RWPE2 (cell line): ENCODE measurements around the gene VENTX.

ENCODE experiments used
- ATAC-seq: fragments of 200-7000 bp; cut with Tn5 transposase; 3 replicates; pipeline ENCODE4 v1.9.1; 2021; ENCODE audit warnings: low read depth
- DNase-seq: peaks from one replicate; pipeline ENCODE4 v3.0.0-alpha.2; 2020; ENCODE audit warnings: low spot score
- H3K27ac ChIP-seq: fragments of 450-650 bp; 2 replicates; pipeline ENCODE4 v1.5.1; 2017; ENCODE audit warnings: mild to moderate bottlenecking; ENCODE audit not compliant: poor library complexity, severe bottlenecking
- H3K27me3 ChIP-seq: fragments of 250-450 bp; sonication (Bioruptor Pico); 2 replicates; pipeline ENCODE4 v1.5.1; 2021; ENCODE audit warnings: mild to moderate bottlenecking, moderate library complexity; ENCODE audit not compliant: insufficient read depth, poor library complexity, severe bottlenecking
- H3K36me3 ChIP-seq: fragments of 250-450 bp; sonication (Bioruptor Pico); 2 replicates; pipeline ENCODE4 v1.5.1; 2020; ENCODE audit warnings: low read depth, mild to moderate bottlenecking, moderate library complexity
- H3K4me1 ChIP-seq: fragments of 250-450 bp; sonication (Bioruptor Pico); 2 replicates; pipeline ENCODE4 v1.5.1; 2021; ENCODE audit warnings: mild to moderate bottlenecking, moderate library complexity; ENCODE audit not compliant: insufficient read depth, poor library complexity, severe bottlenecking
- H3K4me3 ChIP-seq: fragments of 250-450 bp; sonication (Bioruptor Pico); 2 replicates; pipeline ENCODE4 v1.5.1; 2021; ENCODE audit warnings: mild to moderate bottlenecking, moderate library complexity; ENCODE audit not compliant: severe bottlenecking
- H3K9me3 ChIP-seq: fragments of 250-450 bp; sonication (Bioruptor Pico); 2 replicates; pipeline ENCODE4 v1.5.1; 2021; ENCODE audit warnings: mild to moderate bottlenecking, moderate library complexity; ENCODE audit not compliant: severe bottlenecking
- CTCF ChIP-seq: fragments of 450-650 bp; IDR thresholded peaks from one replicate; pipeline ENCODE4 v1.5.1; 2017; ENCODE audit warnings: mild to moderate bottlenecking, moderate library complexity; ENCODE audit not compliant: poor library complexity, severe bottlenecking

Gene VENTX

DNA sequence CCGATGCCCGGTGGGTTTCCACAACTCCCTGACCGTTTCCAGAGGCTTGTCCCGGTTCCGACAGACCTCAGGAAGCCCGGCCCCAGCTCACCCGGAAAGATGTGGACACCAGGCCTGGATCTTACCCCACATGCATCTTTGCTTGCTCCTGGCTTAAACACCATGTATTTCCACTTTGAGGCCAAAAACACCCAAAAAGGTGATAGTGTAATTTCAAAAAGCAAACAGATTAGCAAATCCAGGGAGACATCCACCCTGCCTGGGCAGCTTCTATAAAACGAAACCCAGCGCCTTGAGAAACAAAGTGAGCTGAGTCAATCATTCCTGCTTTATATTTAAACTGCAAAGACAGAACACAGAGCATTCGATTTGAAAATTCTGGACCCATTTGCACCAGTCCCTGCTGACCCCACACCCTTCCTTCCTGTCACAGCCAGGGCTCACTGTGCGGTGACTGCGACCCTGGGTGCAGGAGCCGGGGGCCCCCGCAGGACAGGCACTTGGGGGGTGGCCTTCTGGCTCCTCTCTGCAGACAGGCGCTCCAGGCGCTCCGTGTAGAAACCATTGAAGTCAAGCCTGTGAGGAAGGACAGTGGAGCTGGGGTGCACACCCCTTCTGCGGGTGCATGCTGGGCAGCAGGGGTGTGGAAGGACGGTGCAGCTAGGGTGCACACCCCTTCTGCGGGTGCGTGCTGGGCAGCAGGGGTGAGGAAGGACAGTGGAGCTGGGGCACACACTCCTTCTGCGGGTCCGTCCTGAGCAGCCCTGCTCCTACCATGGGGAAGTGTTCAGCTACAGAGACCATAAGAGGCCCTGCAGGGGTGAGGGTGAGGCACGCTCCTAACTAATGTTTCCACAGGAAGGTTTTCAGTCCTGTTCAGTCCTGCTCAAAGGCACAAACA, 41.9 kb downstream of the VENTX start:
- H3K4me3 ChIP-seq, result no peak overlapping the region
- H3K27me3 ChIP-seq, result no peaks in the 10 kb centered on the region
- H3K36me3 ChIP-seq, result peaks cover 38% of the 10 kb centered on the region
- ATAC-seq (no peak), DNase-seq (no peak)
- TF ChIP-seq CTCF, result no peak
- H3K4me1 ChIP-seq, result peaks cover 42% of the 10 kb centered on the region
- no peaks in the 10 kb centered on the region for H3K9me3 ChIP-seq
- H3K27ac ChIP-seq, result peak overlapping the region; percentile 90

DNA sequence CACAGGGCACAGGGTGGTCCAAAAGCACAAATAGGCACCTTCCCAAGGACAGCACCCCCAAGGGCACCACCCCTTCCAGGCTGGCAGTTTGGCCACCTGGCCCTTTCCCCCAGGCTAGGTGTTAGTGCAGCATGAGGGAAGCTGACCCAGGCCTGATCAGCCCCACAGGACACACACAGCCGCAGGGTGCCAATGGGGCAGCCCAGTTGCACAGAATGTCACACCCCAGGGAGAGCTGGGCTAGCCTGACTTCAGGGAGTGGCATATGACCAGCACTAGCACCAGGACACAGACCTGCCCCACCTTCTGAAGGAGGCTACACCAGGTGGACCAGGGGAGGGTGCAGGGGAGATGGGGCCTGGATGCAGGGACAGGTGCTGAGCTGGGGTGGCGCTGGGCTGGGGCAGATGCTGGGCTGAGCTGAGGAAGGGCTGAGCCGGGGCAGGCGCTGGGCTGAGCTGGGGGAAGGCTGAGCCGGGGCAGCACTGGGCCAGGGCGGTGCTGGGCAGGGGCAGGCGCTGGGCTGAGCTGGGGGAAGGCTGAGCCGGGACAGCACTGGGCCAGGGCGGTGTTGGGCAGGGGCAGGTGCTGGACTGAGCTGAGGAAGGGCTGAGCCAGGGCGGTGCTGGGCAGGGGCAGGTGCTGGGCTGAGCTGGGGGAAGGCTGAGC, 42.9 kb downstream of the VENTX start:
- H3K9me3 ChIP-seq, result no peaks in the 10 kb centered on the region
- peaks cover 47% of the 10 kb centered on the region for H3K36me3 ChIP-seq
- ATAC-seq (no peak), DNase-seq (no peak)
- peaks cover 32% of the 10 kb centered on the region for H3K4me1 ChIP-seq
- H3K27me3 ChIP-seq, result no peaks in the 10 kb centered on the region
- TF ChIP-seq CTCF, result no peak
- no peak overlapping the region for H3K4me3 ChIP-seq
- peak overlapping the region; percentile 90 for H3K27ac ChIP-seq

DNA sequence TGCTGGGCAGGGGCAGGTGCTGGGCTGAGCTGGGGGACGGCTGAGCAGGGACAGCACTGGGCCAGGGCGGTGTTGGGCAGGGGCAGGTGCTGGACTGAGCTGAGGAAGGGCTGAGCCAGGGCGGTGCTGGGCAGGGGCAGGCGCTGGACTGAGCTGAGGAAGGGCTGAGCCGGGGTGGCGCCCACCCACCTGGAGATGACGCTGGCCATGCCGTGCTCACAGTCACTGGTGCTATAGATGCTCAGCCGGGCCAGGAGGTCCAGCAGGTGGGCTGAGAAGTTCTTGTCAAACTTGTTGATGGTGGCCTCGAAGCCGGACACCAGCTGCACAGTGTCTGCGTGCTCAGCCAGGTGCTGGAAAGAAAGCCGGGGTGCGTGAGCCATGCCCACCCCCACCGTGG, 43.4 kb downstream of the VENTX start:
- Histone ChIP-seq H3K27ac (no peak overlapping the region), H3K9me3 (no peaks in the 10 kb centered on the region), H3K27me3 (no peaks in the 10 kb centered on the region), H3K4me3 (no peak overlapping the region), H3K4me1 (peaks cover 29% of the 10 kb centered on the region), H3K36me3 (peaks cover 53% of the 10 kb centered on the region)
- DNase-seq, result no peak
- TF ChIP-seq CTCF, result no peak
- ATAC-seq, result no peak

GRCh38 chr10:133281628-133282372, 44.1 kb downstream of the VENTX start:
- Histone ChIP-seq H3K9me3 (no peaks in the 10 kb centered on the region), H3K36me3 (peaks cover 60% of the 10 kb centered on the region), H3K27me3 (no peaks in the 10 kb centered on the region), H3K27ac (no peak overlapping the region), H3K4me1 (peaks cover 29% of the 10 kb centered on the region), H3K4me3 (no peak overlapping the region)
- no peak for TF ChIP-seq CTCF
- ATAC-seq (no peak), DNase-seq (no peak)
